ENCODE data around the gene DHRS3. TPM values are rescaled to one million over a fixed set of nuclear protein-coding genes. Genes with fewer than 3 reads are reported as not detected.
A peak's percentile ranks its signal among the peaks of the same experiment; 100 is the strongest.

Gene DHRS3
- total and polyA plus RNA-seq, 2 of the 13 experiments (the other 11 are each of a cell fraction or from before 2014, with no cell fraction given): 48.5 to 90.5 TPM

GRCh38 chr1:12615865-12616708, 1.9 kb downstream of the DHRS3 start (continued):
- peak in 1 of 2 experiments; percentile 62; a peak in 1 of 4 replicates for TF ChIP-seq REST (IDR thresholded peaks at IDR 0.05; ENCODE audit: borderline replicate concordance in 1 of 2, low read depth in 1 of 2, low read length in 2 of 2)
- TF ChIP-seq ZNF75D (CRISPR knock-in tag; IDR thresholded peaks at IDR 0.05; ENCODE audit: borderline replicate concordance): no peak
- peak; percentile 73 for TF ChIP-seq SALL1 (CRISPR knock-in tag; IDR thresholded peaks at IDR 0.05)
- peak; percentile 49 for TF ChIP-seq ZNF589 (CRISPR knock-in tag; conservative IDR thresholded peaks at IDR 0.05)
- TF ChIP-seq ZFP1 (CRISPR knock-in tag; IDR thresholded peaks at IDR 0.05): 0 out of 2 replicates have a peak, but pooled peaks have one; percentile 26
- TF ChIP-seq, protein P1, sequence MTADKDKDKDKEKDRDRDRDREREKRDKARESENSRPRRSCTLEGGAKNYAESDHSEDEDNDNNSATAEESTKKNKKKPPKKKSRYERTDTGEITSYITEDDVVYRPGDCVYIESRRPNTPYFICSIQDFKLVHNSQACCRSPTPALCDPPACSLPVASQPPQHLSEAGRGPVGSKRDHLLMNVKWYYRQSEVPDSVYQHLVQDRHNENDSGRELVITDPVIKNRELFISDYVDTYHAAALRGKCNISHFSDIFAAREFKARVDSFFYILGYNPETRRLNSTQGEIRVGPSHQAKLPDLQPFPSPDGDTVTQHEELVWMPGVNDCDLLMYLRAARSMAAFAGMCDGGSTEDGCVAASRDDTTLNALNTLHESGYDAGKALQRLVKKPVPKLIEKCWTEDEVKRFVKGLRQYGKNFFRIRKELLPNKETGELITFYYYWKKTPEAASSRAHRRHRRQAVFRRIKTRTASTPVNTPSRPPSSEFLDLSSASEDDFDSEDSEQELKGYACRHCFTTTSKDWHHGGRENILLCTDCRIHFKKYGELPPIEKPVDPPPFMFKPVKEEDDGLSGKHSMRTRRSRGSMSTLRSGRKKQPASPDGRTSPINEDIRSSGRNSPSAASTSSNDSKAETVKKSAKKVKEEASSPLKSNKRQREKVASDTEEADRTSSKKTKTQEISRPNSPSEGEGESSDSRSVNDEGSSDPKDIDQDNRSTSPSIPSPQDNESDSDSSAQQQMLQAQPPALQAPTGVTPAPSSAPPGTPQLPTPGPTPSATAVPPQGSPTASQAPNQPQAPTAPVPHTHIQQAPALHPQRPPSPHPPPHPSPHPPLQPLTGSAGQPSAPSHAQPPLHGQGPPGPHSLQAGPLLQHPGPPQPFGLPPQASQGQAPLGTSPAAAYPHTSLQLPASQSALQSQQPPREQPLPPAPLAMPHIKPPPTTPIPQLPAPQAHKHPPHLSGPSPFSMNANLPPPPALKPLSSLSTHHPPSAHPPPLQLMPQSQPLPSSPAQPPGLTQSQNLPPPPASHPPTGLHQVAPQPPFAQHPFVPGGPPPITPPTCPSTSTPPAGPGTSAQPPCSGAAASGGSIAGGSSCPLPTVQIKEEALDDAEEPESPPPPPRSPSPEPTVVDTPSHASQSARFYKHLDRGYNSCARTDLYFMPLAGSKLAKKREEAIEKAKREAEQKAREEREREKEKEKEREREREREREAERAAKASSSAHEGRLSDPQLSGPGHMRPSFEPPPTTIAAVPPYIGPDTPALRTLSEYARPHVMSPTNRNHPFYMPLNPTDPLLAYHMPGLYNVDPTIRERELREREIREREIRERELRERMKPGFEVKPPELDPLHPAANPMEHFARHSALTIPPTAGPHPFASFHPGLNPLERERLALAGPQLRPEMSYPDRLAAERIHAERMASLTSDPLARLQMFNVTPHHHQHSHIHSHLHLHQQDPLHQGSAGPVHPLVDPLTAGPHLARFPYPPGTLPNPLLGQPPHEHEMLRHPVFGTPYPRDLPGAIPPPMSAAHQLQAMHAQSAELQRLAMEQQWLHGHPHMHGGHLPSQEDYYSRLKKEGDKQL (CRISPR knock-in tag; IDR thresholded peaks at IDR 0.05; ENCODE audit: low read depth): peak; percentile 81; the same call in 1 of the 2 replicates
- TF ChIP-seq ZC3H13 (CRISPR knock-in tag; IDR thresholded peaks at IDR 0.05): 0 out of 2 replicates have a peak, but pooled peaks have one; percentile 43
- peak; percentile 25; the same call in 1 of the 2 replicates for TF ChIP-seq ZNF280B (CRISPR knock-in tag; IDR thresholded peaks at IDR 0.05; ENCODE audit: borderline replicate concordance)
- peak; percentile 41; the same call in 1 of the 2 replicates for TF ChIP-seq ZKSCAN8 (CRISPR knock-in tag; IDR thresholded peaks at IDR 0.05; ENCODE audit: borderline replicate concordance)
- TF ChIP-seq RBM39 (IDR thresholded peaks at IDR 0.05; ENCODE audit: low read depth, low read length, poor library complexity, severe bottlenecking): peak; percentile 15
- TF ChIP-seq ZNF788 (CRISPR knock-in tag; IDR thresholded peaks at IDR 0.05; ENCODE audit: borderline replicate concordance): peak; percentile 64; the same call in 1 of the 2 replicates
- TF ChIP-seq, protein P2, sequence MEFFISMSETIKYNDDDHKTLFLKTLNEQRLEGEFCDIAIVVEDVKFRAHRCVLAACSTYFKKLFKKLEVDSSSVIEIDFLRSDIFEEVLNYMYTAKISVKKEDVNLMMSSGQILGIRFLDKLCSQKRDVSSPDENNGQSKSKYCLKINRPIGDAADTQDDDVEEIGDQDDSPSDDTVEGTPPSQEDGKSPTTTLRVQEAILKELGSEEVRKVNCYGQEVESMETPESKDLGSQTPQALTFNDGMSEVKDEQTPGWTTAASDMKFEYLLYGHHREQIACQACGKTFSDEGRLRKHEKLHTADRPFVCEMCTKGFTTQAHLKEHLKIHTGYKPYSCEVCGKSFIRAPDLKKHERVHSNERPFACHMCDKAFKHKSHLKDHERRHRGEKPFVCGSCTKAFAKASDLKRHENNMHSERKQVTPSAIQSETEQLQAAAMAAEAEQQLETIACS (CRISPR knock-in tag; IDR thresholded peaks at IDR 0.05): peak; percentile 64; the same call in 1 of the 2 replicates
